Measurements from ENCODE around the gene MATCAP1.

The MATCAP1 gene

GRCh38 chr16:67144943-67145342 lies 38.8 kb downstream of the MATCAP1 start:
- in situ Hi-C loops (cut with HindIII; ENCODE audit: low sequenced_read_pairs): no loop called here

- in situ Hi-C loops (cut with HindIII; ENCODE audit: low sequenced_read_pairs): no loop called here
These were observed 41.4 kb downstream of the MATCAP1 start for GRCh38 chr16:67142342-67142741.

GRCh38 chr16:67141391-67141790 lies 42.4 kb downstream of the MATCAP1 start:
- in situ Hi-C loops (cut with HindIII; ENCODE audit: low sequenced_read_pairs): no loop called here

- in situ Hi-C loops (cut with HindIII; ENCODE audit: low sequenced_read_pairs): no loop called here
These were observed 46.2 kb downstream of the MATCAP1 start for GRCh38 chr16:67137605-67138004.

GRCh38 chr16:67129422-67129821 lies 54.3 kb downstream of the MATCAP1 start:
- in situ Hi-C loops (cut with HindIII; ENCODE audit: low sequenced_read_pairs): no loop called here

GRCh38 chr16:67128887-67129286 lies 54.9 kb downstream of the MATCAP1 start:
- in situ Hi-C loops (cut with HindIII; ENCODE audit: low sequenced_read_pairs): no loop called here

GRCh38 chr16:67128417-67128816 lies 55.3 kb downstream of the MATCAP1 start:
- in situ Hi-C loops (cut with HindIII; ENCODE audit: low sequenced_read_pairs): no loop called here

All from DLD1 (cell line).